GM21447 (cell line): ENCODE results near the gene CALHM2.

Source experiments
- ATAC-seq: cut with Tn5 transposase; IDR thresholded peaks from one replicate; pipeline ENCODE4 v1.9.1; 2021; ENCODE audit not compliant: unreplicated experiment

Gene CALHM2

GRCh38 chr10:103476046-103476768 is 24.0 kb upstream of the CALHM2 start:
- ATAC-seq = peak; percentile 45

GRCh38 chr10:103475437-103475836 is 23.3 kb upstream of the CALHM2 start:
- no peak for ATAC-seq

- no peak for ATAC-seq
Measured at GRCh38 chr10:103474077-103474476, 21.9 kb upstream of the CALHM2 start.

GRCh38 chr10:103473261-103473671 is 21.1 kb upstream of the CALHM2 start:
- no peak for ATAC-seq

- ATAC-seq = peak; percentile 22
Measured at GRCh38 chr10:103472005-103472404, 19.8 kb upstream of the CALHM2 start.

GRCh38 chr10:103470761-103471653 is 18.8 kb upstream of the CALHM2 start:
- peak; percentile 75 for ATAC-seq

GRCh38 chr10:103469201-103469600 is 17.0 kb upstream of the CALHM2 start:
- ATAC-seq = no peak

GRCh38 chr10:103467406-103467805 is 15.2 kb upstream of the CALHM2 start:
- peak; percentile 25 for ATAC-seq

- ATAC-seq = no peak
Measured at GRCh38 chr10:103466734-103467133, 14.6 kb upstream of the CALHM2 start.

- ATAC-seq = no peak
Measured at GRCh38 chr10:103465411-103466179, 13.4 kb upstream of the CALHM2 start.

- ATAC-seq = no peak
Measured at GRCh38 chr10:103463499-103463898, 11.3 kb upstream of the CALHM2 start.

GRCh38 chr10:103459615-103460014 is 7.4 kb upstream of the CALHM2 start:
- no peak for ATAC-seq

- ATAC-seq = peak; percentile 74
Measured at GRCh38 chr10:103458720-103459119, 6.5 kb upstream of the CALHM2 start, which contains the start of gene CALHM1. TSS of gene CALHM1 (minus strand) at chr10:103458900. CDS start at chr10:103458751, 149 bp downstream.

- ATAC-seq = no peak
Measured at GRCh38 chr10:103457896-103458583, 5.9 kb upstream of the CALHM2 start.

- ATAC-seq = no peak
Measured at GRCh38 chr10:103457176-103457712, 5.1 kb upstream of the CALHM2 start.

GRCh38 chr10:103456074-103456660 is 4.0 kb upstream of the CALHM2 start:
- no peak for ATAC-seq

- no peak for ATAC-seq
Measured at GRCh38 chr10:103455235-103455634, 3.1 kb upstream of the CALHM2 start.

- no peak for ATAC-seq
Measured at GRCh38 chr10:103454026-103454425, 1.9 kb upstream of the CALHM2 start.

- no peak for ATAC-seq
Measured at GRCh38 chr10:103452506-103453230, 498 bp upstream of the CALHM2 start.
